GM23338 (cell line): ENCODE results near the gene RAB25. TPM values are rescaled to one million over a fixed set of nuclear protein-coding genes. Genes with fewer than 3 reads are reported as not detected.

Experiments used
- ATAC-seq: fragments of 200-7000 bp; cut with Tn5 transposase; 3 replicates; pipeline ENCODE4 v1.9.1; 2020
- DNase-seq: peaks from one replicate; pipeline ENCODE4 v3.0.0-alpha.2; 2015; ENCODE audit warnings: low spot score
- H2AFZ ChIP-seq: fragments of 200-600 bp; sonication (generic); 2 replicates; pipeline ENCODE4 v1.8.0; 2016; ENCODE audit warnings: antibody characterized with exemption, mild to moderate bottlenecking, moderate library complexity
- H3F3A ChIP-seq: fragments of 200-600 bp; sonication (generic); replicated peaks from 2 replicates; pipeline ENCODE4 v1.8.0; 2017; ENCODE audit warnings: antibody characterized with exemption, mixed run types, low read depth
- H3K27ac ChIP-seq: fragments of 200-600 bp; sonication (generic); 2 replicates; pipeline ENCODE4 v1.6.1; 2016; ENCODE audit warnings: low read depth
- H3K27me3 ChIP-seq: fragments of 200-600 bp; sonication (generic); 2 replicates; pipeline ENCODE4 v1.8.0; 2016; ENCODE audit warnings: mild to moderate bottlenecking, mixed run types, moderate library complexity; ENCODE audit not compliant: insufficient read depth
- H3K36me3 ChIP-seq: fragments of 200-600 bp; sonication (generic); 2 replicates; pipeline ENCODE4 v1.8.0; 2016; ENCODE audit warnings: mild to moderate bottlenecking; ENCODE audit not compliant: insufficient read depth
- H3K4me1 ChIP-seq: fragments of 200-600 bp; sonication (generic); 2 replicates; pipeline ENCODE4 v1.8.0; 2016; ENCODE audit warnings: mild to moderate bottlenecking, moderate library complexity; ENCODE audit not compliant: insufficient read depth
- H3K4me2 ChIP-seq: fragments of 200-600 bp; sonication (generic); 2 replicates; pipeline ENCODE4 v1.7.1; 2017; ENCODE audit warnings: mixed run types
- H3K4me3 ChIP-seq: fragments of 200-600 bp; sonication (generic); 2 replicates; pipeline ENCODE4 v1.6.1; 2016; ENCODE audit warnings: mixed run types
- H3K79me2 ChIP-seq: fragments of 200-600 bp; sonication (generic); replicated peaks from 2 replicates; pipeline ENCODE4 v1.8.0; 2017; ENCODE audit warnings: mild to moderate bottlenecking; ENCODE audit not compliant: insufficient read depth
- H3K9me2 ChIP-seq: fragments of 200-600 bp; sonication (generic); 2 replicates; pipeline ENCODE4 v1.8.0; 2017; ENCODE audit not compliant: insufficient read depth
- H4K20me1 ChIP-seq: fragments of 200-600 bp; sonication (generic); replicated peaks from 2 replicates; pipeline ENCODE4 v1.8.0; 2017; ENCODE audit warnings: mild to moderate bottlenecking; ENCODE audit not compliant: insufficient read depth
- H3K27ac Mint-ChIP-seq: 2 replicates; pipeline ENCODE4 v1.8.0; 2020; ENCODE audit warnings: inconsistent platforms, mild to moderate bottlenecking, moderate library complexity, mixed read lengths
- H3K27me3 Mint-ChIP-seq: 3 replicates; pipeline ENCODE4 v1.8.0; 2022; ENCODE audit warnings: low read depth, mild to moderate bottlenecking, moderate library complexity, mixed read lengths, inconsistent platforms; ENCODE audit not compliant: insufficient read depth, poor library complexity
- H3K36me3 Mint-ChIP-seq: 3 replicates; pipeline ENCODE4 v1.8.0; 2021; ENCODE audit warnings: low read depth, mild to moderate bottlenecking, inconsistent platforms, moderate library complexity, mixed read lengths
- H3K4me1 Mint-ChIP-seq: 3 replicates; pipeline ENCODE4 v1.8.0; 2020; ENCODE audit warnings: mild to moderate bottlenecking, inconsistent platforms, mixed read lengths
- H3K4me3 Mint-ChIP-seq: 3 replicates; pipeline ENCODE4 v1.8.0; 2021; ENCODE audit warnings: moderate library complexity, mild to moderate bottlenecking, inconsistent platforms, mixed read lengths
- H3K9me3 Mint-ChIP-seq: 3 replicates; pipeline ENCODE4 v1.8.0; 2020; ENCODE audit warnings: moderate library complexity, mild to moderate bottlenecking, inconsistent platforms, mixed read lengths
- CREB1 ChIP-seq: fragments of 250-450 bp; sonication (Bioruptor Pico); IDR thresholded peaks from 2 replicates; pipeline ENCODE4 v1.5.0; 2020; ENCODE audit warnings: low read depth, mild to moderate bottlenecking, moderate library complexity
- JUNB ChIP-seq: IDR thresholded peaks from one replicate; pipeline ENCODE4 v1.6.1; 2016; ENCODE audit warnings: antibody characterized with exemption; ENCODE audit not compliant: unreplicated experiment
- ZNF114 ChIP-seq: fragments of 250-450 bp; sonication (Bioruptor Pico); IDR thresholded peaks from 2 replicates; pipeline ENCODE4 v1.5.0; 2020; ENCODE audit warnings: mild to moderate bottlenecking, moderate library complexity
- polyA plus RNA-seq: library from polyadenylated mRNA; unstranded; fragments of >200 nt; fragmentation: Nextera tagmentation; extraction: Ambion mirVana; gene quantifications from 2 replicates; pipeline ENCODE4 v1.2.1, GENCODE V29; 2016
- total RNA-seq: library from RNA; depleted of rRNA; stranded (reverse); fragments of >200 nt; shearing (Covaris generic); gene quantifications from 2 replicates; pipeline ENCODE4 v1.2.3, GENCODE V29; 2014
- TF ChIP-seq, protein P1 (sequence below): IDR thresholded peaks from 2 replicates; pipeline ENCODE4 v1.6.1; 2016; ENCODE audit warnings: antibody characterized with exemption
- TF ChIP-seq, protein P2 (sequence below): fragments of 250-450 bp; sonication (Bioruptor Pico); IDR thresholded peaks from 2 replicates; pipeline ENCODE4 v1.5.0; 2020; ENCODE audit warnings: mild to moderate bottlenecking, moderate library complexity

RAB25 gene
- total and polyA plus RNA-seq, 2 experiments from 2014 or later = 30.0 to 42.7 TPM

DNA sequence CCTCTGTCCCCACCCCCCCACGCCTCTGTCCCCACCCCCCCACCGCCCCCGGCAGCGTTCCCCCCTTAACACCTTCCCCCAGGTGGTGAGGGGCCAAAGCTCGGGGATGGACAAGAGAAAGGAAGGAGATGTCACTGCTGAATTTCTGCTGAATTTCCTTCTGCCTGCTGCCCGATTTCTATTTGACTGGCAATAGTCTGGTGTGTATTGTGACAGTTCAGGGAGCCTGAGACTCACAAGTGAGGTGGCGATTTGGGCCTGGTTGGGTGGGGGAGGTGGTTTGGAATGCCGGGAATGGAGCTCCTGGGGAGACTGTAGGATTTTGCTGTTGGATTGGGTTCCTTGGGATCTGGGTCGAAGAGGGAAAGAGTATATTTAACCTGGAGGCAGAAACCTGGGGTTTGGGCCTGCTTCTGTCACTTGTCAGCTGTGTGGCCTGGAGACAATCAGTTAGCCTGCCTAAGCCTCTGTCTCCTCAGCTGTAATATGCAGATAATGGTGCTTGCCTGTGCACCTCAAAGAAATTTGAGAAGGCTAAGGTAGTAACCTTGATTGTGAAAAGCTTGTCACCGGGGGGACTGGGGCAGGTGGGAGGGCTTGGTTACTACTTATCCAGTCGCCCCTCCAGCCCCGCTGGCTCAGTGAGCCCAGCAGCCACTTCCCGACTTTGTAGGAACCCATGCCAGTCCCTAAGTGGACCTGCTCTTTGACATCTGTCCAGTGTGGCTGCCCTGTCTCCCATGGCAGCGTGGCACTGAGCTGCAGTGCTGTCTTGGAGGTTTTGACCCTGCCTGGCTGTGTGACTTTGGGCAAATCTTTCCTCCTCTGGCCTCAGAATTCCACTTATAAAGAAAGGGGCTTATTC, 45.9 kb downstream of the RAB25 start:
- Mint-ChIP-seq H3K4me1 (peaks cover 49% of the 10 kb centered on the region), H3K27ac (peak overlapping the region; percentile 48; the same call in 1 of the 2 replicates), H3K36me3 (no peaks in the 10 kb centered on the region), H3K9me3 (no peaks in the 10 kb centered on the region; the same call in 2 of the 3 replicates), H3K4me3 (peak overlapping the region; percentile 65), H3K27me3 (peaks cover 36% of the 10 kb centered on the region)
- peak overlapping the region; percentile 93 for H3K27ac ChIP-seq
- peak overlapping the region; percentile 72 for H3K4me3 ChIP-seq
- peaks cover 34% of the 10 kb centered on the region for H3F3A ChIP-seq
- no peaks in the 10 kb centered on the region for H3K27me3 ChIP-seq
- no peaks in the 10 kb centered on the region for H3K9me2 ChIP-seq
- peak; percentile 65 for ATAC-seq
- TF ChIP-seq, protein P1, sequence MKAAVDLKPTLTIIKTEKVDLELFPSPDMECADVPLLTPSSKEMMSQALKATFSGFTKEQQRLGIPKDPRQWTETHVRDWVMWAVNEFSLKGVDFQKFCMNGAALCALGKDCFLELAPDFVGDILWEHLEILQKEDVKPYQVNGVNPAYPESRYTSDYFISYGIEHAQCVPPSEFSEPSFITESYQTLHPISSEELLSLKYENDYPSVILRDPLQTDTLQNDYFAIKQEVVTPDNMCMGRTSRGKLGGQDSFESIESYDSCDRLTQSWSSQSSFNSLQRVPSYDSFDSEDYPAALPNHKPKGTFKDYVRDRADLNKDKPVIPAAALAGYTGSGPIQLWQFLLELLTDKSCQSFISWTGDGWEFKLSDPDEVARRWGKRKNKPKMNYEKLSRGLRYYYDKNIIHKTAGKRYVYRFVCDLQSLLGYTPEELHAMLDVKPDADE = no peak
- TF ChIP-seq CREB1 (CRISPR knock-in tag) = peak; percentile 45
- TF ChIP-seq ZNF114 = no peak
- TF ChIP-seq JUNB = no peak
- TF ChIP-seq, protein P2, sequence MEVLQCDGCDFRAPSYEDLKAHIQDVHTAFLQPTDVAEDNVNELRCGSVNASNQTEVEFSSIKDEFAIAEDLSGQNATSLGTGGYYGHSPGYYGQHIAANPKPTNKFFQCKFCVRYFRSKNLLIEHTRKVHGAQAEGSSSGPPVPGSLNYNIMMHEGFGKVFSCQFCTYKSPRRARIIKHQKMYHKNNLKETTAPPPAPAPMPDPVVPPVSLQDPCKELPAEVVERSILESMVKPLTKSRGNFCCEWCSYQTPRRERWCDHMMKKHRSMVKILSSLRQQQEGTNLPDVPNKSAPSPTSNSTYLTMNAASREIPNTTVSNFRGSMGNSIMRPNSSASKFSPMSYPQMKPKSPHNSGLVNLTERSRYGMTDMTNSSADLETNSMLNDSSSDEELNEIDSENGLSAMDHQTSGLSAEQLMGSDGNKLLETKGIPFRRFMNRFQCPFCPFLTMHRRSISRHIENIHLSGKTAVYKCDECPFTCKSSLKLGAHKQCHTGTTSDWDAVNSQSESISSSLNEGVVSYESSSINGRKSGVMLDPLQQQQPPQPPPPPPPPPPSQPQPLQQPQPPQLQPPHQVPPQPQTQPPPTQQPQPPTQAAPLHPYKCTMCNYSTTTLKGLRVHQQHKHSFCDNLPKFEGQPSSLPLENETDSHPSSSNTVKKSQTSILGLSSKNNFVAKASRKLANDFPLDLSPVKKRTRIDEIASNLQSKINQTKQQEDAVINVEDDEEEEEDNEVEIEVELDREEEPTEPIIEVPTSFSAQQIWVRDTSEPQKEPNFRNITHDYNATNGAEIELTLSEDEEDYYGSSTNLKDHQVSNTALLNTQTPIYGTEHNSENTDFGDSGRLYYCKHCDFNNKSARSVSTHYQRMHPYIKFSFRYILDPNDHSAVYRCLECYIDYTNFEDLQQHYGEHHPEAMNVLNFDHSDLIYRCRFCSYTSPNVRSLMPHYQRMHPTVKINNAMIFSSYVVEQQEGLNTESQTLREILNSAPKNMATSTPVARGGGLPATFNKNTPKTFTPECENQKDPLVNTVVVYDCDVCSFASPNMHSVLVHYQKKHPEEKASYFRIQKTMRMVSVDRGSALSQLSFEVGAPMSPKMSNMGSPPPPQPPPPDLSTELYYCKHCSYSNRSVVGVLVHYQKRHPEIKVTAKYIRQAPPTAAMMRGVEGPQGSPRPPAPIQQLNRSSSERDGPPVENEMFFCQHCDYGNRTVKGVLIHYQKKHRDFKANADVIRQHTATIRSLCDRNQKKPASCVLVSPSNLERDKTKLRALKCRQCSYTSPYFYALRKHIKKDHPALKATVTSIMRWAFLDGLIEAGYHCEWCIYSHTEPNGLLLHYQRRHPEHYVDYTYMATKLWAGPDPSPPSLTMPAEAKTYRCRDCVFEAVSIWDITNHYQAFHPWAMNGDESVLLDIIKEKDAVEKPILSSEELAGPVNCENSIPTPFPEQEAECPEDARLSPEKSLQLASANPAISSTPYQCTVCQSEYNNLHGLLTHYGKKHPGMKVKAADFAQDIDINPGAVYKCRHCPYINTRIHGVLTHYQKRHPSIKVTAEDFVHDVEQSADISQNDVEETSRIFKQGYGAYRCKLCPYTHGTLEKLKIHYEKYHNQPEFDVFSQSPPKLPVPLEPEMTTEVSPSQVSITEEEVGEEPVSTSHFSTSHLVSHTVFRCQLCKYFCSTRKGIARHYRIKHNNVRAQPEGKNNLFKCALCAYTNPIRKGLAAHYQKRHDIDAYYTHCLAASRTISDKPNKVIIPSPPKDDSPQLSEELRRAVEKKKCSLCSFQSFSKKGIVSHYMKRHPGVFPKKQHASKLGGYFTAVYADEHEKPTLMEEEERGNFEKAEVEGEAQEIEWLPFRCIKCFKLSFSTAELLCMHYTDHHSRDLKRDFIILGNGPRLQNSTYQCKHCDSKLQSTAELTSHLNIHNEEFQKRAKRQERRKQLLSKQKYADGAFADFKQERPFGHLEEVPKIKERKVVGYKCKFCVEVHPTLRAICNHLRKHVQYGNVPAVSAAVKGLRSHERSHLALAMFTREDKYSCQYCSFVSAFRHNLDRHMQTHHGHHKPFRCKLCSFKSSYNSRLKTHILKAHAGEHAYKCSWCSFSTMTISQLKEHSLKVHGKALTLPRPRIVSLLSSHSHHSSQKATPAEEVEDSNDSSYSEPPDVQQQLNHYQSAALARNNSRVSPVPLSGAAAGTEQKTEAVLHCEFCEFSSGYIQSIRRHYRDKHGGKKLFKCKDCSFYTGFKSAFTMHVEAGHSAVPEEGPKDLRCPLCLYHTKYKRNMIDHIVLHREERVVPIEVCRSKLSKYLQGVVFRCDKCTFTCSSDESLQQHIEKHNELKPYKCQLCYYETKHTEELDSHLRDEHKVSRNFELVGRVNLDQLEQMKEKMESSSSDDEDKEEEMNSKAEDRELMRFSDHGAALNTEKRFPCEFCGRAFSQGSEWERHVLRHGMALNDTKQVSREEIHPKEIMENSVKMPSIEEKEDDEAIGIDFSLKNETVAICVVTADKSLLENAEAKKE = no peak
- H3K4me1 ChIP-seq = peaks cover 36% of the 10 kb centered on the region
- H3K79me2 ChIP-seq = no peaks in the 10 kb centered on the region
- peak overlapping the region; percentile 88 for H3K4me2 ChIP-seq
- no peak overlapping the region for H2AFZ ChIP-seq
- H4K20me1 ChIP-seq = peaks cover 5% of the 10 kb centered on the region; the same call in 1 of the 2 replicates
- H3K36me3 ChIP-seq = no peaks in the 10 kb centered on the region
- DNase-seq = peak; percentile 92
